Measurements from ENCODE around the gene P2RX6. TPM values are rescaled to one million over a fixed set of nuclear protein-coding genes. Genes with fewer than 3 reads are reported as not detected.

P2RX6 gene
- total and polyA plus RNA-seq, 2 donors (not counting 3 experiments of a cell fraction or from before 2014, with no cell fraction given) = 0.06 TPM; not detected in 1

- Histone ChIP-seq H3K9ac (replicated peaks; ENCODE audit: extremely low read depth, insufficient read depth, low read length) (peak overlapping the region; percentile 70), H3K4me1 (ENCODE audit: control insufficient read depth, extremely low read depth, insufficient read depth, low read length) (peaks cover 17% of the 10 kb centered on the region), H3K4me2 (ENCODE audit: insufficient read depth, low read length) (peak overlapping the region; percentile 78), H3K9me1 (replicated peaks; ENCODE audit: control insufficient read depth, extremely low read depth, insufficient read depth, low read length) (no peaks in the 10 kb centered on the region), H3K36me3 (ENCODE audit: control insufficient read depth in 2 of 2, extremely low read depth in 1 of 2, insufficient read depth in 2 of 2, low read length in 2 of 2) (peaks cover 0 to 8% of the 10 kb centered on the region in 2 experiments), H3K27me3 (ENCODE audit: control insufficient read depth in 2 of 2, insufficient read depth in 2 of 2, low read length in 2 of 2) (no peaks in the 10 kb centered on the region), H3K27ac (ENCODE audit: insufficient read depth, low read depth, low read length) (peak overlapping the region; percentile 62), H3K9me3 (replicated peaks; ENCODE audit: control insufficient read depth, insufficient read depth, low read length) (peaks cover 5% of the 10 kb centered on the region), H4K20me1 (replicated peaks; ENCODE audit: control insufficient read depth, extremely low read depth, insufficient read depth, low read length) (no peaks in the 10 kb centered on the region), H2AFZ (ENCODE audit: low read depth, low read length) (peak overlapping the region; percentile 92), H3K79me2 (ENCODE audit: control insufficient read depth, insufficient read depth, low read length) (peaks cover 17% of the 10 kb centered on the region), H3K4me3 (replicated peaks in 1 of 3; ENCODE audit: insufficient read depth in 1 of 3, low read depth in 1 of 3, low read length in 3 of 3) (peak overlapping the region; percentile 30 to 92 (median 65))
- no TSS peak for BruUV-seq (replicated peaks)
- ChIA-PET CTCF (interaction anchor here (1.1 to 2.5 kb wide), 6 partner anchors 8 to 96 kb away, joined by 3 to 31 read pairs (median 14); partner anchors contain the start of gene THAP7), POLR2A (interaction anchor here (1.0 to 1.5 kb wide), 3 partner anchors 9 to 64 kb away, joined by 3 to 6 read pairs (median 5); partner anchors contain the start of gene CRKL)
- no peak for DNase-seq (ENCODE audit: low read depth, low spot score)
- no peak for TF ChIP-seq POLR2AphosphoS5 (IDR thresholded peaks at IDR 0.05; ENCODE audit: insufficient read depth, low read depth, low read length)
- no peak for TF ChIP-seq MYC (IDR thresholded peaks at IDR 0.05; ENCODE audit: low read depth, low read length)
- TF ChIP-seq MAX (IDR thresholded peaks at IDR 0.05; ENCODE audit: insufficient read depth, insufficient read length) = no peak
- TF ChIP-seq POLR2A (IDR thresholded peaks at IDR 0.05; ENCODE audit: low read depth, low read length) = no peak
- dilution Hi-C loops (cut with MboI; ENCODE audit: extremely low pct_ligation_motif_present, low sequenced_read_pairs) (no loop called here), intact Hi-C loops (cut with micrococcal nuclease) (no loop called here)
- FAIRE-seq = peak; percentile 4
Observed at GRCh38 chr22:20980938-20981722, 33.8 kb upstream of the P2RX6 start.

All from endothelial cell of umbilical vein (primary cell).